Cardiac fibroblast (primary cell): ENCODE results near the gene TSPO.

Source experiments
- DNase-seq, 2 donors: peaks; one replicate each; pipeline versions ENCODE4 v3.0.0 to v3.0.0-alpha.2; 2010; ENCODE audit warnings: low read depth in 2 of 2
- H3K4me3 ChIP-seq, 2 donors: replicated peaks in 1 of 2; 1 replicate in 1 of 2; 2 replicates in 1 of 2; pipeline ENCODE4 v1.5.1; 2011; ENCODE audit warnings: low read depth in 2 of 2, low read length in 2 of 2, mild to moderate bottlenecking in 2 of 2, moderate library complexity in 1 of 2
- TF ChIP-seq, protein P1 (sequence below): IDR thresholded peaks from one replicate; pipeline ENCODE4 v1.5.1; 2011; ENCODE audit warnings: low read depth, mild to moderate bottlenecking, low read length, inconsistent platforms

Gene TSPO

DNA sequence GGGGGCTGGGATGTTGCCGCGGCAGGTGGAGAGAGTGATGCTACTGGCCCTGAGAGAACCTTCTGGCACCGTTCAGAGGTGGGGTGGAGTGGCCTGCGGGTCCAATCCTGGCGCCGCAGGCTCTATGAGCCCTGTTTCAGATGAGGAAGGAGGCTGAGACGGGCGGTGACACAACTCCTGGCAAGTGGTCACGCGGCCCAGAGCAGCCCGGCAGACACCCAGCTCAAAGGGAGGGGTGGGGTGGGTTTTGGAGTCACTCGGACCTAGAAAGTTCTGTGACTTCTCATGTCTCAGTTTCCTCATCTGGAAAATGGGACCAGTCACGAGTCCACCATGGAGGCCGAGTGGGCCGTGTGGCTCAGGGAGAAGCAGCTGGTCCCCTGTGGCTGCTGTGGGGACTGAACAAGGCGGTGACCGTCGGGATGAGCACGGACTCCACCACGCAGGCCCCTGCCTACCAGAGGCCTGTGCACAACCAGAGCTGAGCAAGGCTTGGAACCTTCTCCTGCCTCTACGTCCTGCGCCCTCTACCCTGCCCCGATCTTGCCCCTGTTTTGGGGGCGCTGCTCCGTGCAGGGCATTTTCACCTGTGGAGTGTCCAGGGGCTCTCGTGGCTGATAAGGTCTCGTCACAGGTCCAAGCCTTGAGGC lies 3.7 kb downstream of the TSPO start:
- TF ChIP-seq, protein P1, sequence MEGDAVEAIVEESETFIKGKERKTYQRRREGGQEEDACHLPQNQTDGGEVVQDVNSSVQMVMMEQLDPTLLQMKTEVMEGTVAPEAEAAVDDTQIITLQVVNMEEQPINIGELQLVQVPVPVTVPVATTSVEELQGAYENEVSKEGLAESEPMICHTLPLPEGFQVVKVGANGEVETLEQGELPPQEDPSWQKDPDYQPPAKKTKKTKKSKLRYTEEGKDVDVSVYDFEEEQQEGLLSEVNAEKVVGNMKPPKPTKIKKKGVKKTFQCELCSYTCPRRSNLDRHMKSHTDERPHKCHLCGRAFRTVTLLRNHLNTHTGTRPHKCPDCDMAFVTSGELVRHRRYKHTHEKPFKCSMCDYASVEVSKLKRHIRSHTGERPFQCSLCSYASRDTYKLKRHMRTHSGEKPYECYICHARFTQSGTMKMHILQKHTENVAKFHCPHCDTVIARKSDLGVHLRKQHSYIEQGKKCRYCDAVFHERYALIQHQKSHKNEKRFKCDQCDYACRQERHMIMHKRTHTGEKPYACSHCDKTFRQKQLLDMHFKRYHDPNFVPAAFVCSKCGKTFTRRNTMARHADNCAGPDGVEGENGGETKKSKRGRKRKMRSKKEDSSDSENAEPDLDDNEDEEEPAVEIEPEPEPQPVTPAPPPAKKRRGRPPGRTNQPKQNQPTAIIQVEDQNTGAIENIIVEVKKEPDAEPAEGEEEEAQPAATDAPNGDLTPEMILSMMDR: no peak
- no peak overlapping the region for H3K4me3 ChIP-seq
- DNase-seq: no peak

DNA sequence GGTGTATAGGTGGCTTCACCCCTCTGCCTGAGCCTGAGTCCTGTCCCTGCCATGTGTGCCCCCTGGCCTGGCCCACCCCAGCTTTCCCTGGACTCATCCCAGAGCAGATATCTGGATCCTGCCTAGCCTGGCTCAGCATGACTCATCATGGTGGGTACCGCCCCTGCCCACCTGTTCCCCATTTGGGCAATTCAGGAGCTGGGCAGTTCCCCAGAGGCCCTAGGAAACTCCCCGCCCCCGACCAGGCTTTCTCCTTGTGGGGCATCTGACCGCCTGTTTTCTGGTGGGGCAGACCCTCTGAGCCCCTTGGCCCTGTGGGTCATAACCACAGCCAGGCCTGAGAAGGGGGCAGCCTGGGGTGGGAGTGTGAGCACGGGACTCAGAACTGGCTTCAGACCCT lies 4.4 kb downstream of the TSPO start:
- no peak for DNase-seq
- no peak overlapping the region for H3K4me3 ChIP-seq
- TF ChIP-seq, protein P1: no peak

DNA sequence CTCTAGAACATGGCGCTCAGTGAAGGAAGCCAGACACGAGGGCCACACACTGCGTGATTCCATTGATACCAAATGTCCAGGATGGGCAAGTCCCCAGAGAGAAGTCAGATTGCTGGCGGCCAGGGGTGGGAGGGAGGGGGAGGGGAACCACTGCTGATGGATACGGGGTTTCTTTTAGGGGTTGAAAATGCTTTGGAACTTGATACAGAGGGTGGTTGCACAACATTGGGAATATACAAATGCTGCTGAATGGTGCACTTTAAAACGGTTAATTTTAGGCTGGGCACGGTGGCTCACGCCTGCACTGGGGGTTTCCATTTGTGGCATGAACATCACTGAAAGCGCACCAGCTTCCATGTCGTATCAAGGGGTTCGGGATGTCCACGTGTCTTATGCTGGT lies 5.1 kb downstream of the TSPO start:
- DNase-seq: no peak
- TF ChIP-seq, protein P1: no peak

DNA sequence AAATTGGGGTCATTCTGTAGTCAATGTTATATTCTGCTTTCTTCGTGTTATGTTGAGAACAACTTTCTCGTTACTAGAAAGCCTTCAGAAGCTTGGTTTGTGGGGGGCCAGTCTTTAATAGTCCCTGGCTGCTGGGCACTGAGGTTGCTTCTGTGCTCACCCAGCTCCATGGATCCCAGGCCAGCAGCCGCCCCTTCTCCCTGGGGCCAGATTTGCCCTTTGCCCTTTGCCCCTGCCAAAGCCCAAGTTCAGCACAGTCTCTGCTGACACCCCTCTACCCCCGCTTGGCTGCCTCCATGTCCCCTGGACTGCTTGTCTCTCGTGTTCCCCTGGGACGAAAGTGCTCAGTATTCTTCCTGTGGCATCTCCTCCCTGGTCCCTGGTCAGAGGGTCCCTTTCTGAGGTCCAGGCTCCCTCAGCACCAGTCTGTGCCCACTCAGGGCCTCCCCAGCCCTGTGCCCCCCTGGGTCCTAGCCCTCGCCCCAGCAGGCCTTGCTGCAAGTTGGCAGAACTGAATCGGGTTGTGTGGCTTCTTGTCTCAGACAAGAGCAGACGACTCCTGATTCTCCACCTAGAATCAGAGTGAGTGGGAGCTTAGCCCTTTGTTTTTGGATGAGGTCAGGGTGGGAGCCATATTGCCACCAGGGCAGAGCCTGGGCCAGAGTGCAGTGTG lies 6.7 kb downstream of the TSPO start:
- TF ChIP-seq, protein P1: no peak
- no peak overlapping the region for H3K4me3 ChIP-seq
- no peak for DNase-seq

More for the DNA sequence above, 5.1 kb downstream of the TSPO start:
- no peak overlapping the region for H3K4me3 ChIP-seq

DNA sequence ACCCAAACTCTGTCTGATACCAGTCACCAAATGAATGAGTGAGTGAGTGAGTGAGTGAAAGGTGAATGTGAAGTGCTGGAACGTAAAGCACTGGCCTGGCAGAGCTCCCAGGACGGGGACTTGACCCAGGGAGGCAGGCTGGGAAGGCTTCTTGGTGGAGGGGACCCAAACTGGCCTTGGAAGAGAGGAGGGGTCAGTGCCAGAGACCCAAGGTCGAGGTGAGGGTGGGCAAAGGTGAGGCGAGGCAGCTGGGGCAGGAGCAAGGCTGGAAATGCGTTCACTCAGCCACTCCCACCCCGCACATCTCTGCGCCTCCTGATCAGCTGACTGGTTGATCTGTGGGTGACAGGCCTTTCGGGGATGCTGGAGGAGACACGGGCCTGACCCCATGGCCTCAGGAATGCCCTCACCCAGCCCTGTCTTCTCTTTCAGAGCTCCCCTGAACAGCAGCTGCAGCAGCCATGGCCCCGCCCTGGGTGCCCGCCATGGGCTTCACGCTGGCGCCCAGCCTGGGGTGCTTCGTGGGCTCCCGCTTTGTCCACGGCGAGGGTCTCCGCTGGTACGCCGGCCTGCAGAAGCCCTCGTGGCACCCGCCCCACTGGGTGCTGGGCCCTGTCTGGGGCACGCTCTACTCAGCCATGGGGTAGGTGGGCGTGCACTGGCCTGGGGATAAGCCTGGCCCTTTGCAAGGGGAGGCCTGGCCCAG lies 7.6 kb downstream of the TSPO start:
- TF ChIP-seq, protein P1: no peak
- no peak for DNase-seq
- H3K4me3 ChIP-seq: no peak overlapping the region

DNA sequence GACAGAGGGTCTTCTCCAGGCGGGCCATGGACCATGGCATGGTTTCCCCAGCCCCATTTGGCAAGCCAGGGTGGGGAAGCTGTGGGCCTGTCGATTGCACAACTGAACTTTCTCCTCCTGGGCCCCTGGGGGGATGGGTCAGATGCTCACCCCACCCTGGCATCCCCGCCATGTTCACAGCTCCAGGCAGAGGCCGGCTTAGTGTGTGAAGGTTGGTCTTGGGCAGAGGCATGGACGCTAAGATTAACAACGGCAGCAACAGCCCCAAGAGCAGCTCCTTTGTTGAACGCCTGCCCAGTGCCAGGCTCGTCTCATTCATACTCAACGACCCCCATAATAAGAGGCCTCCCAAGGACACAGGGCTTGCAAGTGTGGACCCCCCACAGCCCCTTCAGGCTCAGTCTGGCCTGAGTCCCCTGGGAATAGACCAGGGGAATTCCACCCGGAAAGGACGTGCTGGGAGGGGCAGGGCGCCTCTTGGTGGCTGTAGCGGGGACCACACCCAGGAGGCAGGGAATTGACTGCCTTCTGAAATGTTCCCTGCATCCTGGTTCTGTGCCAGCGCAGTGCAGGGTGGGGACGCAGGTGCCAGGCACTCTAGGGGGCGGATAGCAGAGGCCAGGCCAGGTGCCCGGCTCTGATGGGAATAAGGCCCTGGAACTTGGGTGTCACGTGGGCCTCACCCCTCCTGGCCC lies 8.3 kb downstream of the TSPO start:
- DNase-seq: peak; percentile 23 to 42
- TF ChIP-seq, protein P1: peak; percentile 42
- H3K4me3 ChIP-seq: no peak overlapping the region
